K562 (cell line): Measurements from ENCODE around the gene SLC2A4. TPM values are rescaled to one million over a fixed set of nuclear protein-coding genes. Genes with fewer than 3 reads are reported as not detected.

ENCODE experiments used
- CBX2 ChIP-seq: fragments of 200-600 bp; sonication (generic); IDR thresholded peaks from one replicate; pipeline ENCODE4 v1.6.1; 2012; ENCODE audit warnings: mild to moderate bottlenecking, low read length, inconsistent platforms; ENCODE audit not compliant: insufficient read depth, poor library complexity, severe bottlenecking
- EZH2 ChIP-seq: IDR thresholded peaks from 2 replicates; pipeline ENCODE4 v1.6.1; 2012; ENCODE audit warnings: low read depth, mild to moderate bottlenecking, inconsistent platforms, low read length, borderline replicate concordance
- GTF3C2 ChIP-seq: IDR thresholded peaks from 3 replicates; pipeline ENCODE4 v1.6.1; 2011; ENCODE audit warnings: borderline replicate concordance, mild to moderate bottlenecking, moderate library complexity; ENCODE audit not compliant: insufficient read length; ENCODE audit errors: extremely low read depth
- KLF16 ChIP-seq: IDR thresholded peaks from 2 replicates; pipeline ENCODE4 v1.6.1; 2016; ENCODE audit warnings: antibody characterized with exemption
- SMARCA5 ChIP-seq: fragments of 450-650 bp; IDR thresholded peaks from 2 replicates; pipeline ENCODE4 v1.6.1; 2016
- TCF3 ChIP-seq: sonication (generic); formaldehyde crosslinking; IDR thresholded peaks from 2 replicates; pipeline ENCODE4 v1.4.0; 2020; ENCODE audit warnings: mild to moderate bottlenecking, missing genetic modification reagents
- THAP7 ChIP-seq: fragments of 250-450 bp; sonication (Bioruptor Pico); IDR thresholded peaks from 2 replicates; pipeline ENCODE4 v1.5.0; 2021
- ZNF184 ChIP-seq: sonication (generic); formaldehyde crosslinking; IDR thresholded peaks from 2 replicates; pipeline ENCODE4 v1.5.0; 2020; ENCODE audit warnings: missing genetic modification reagents
- polyA plus RNA-seq, 8 experiments: library from polyadenylated mRNA; depleted of rRNA in 4 of 8; stranded (reverse) in 5 of 8; unstranded in 3 of 8; fragments of >200 nt; fragmentation: Nextera tagmentation in 2 of 8; fragmentation: Illumina TruSeq in 1 of 8; extraction: Ambion mirVana in 2 of 8; extraction: Trizol in 1 of 8; gene quantifications; 2 replicates each; pipeline versions ENCODE4 v1.2.1 to v1.2.3, GENCODE V29; 2011 to 2014; ENCODE audit warnings: inconsistent platforms in 1 of 8, missing spikeins in 1 of 8
- total RNA-seq, 7 experiments: library from RNA; depleted of rRNA in 6 of 7; stranded (reverse); fragments of >200 nt in 6 of 7; fragmentation: Illumina TruSeq in 2 of 7; extraction: Trizol in 2 of 7; gene quantifications; 2 replicates each; pipeline versions ENCODE4 v1.2.1 to v1.2.3, GENCODE V29; 2011 to 2021; ENCODE audit warnings: low replicate concordance in 1 of 7
- TF ChIP-seq, protein P1 (sequence below): fragments of 450-650 bp; IDR thresholded peaks from 2 replicates; pipeline ENCODE4 v1.6.1; 2016; ENCODE audit warnings: low read depth

SLC2A4 gene
- total and polyA plus RNA-seq, 9 of the 15 experiments (the other 6 are each of a cell fraction or from before 2014, with no cell fraction given) = 0.74 to 3.5 (median 1.6) TPM

GRCh38 chr17:7241783-7242716 lies 39.5 kb upstream of the SLC2A4 start, which contains the start of gene GABARAP (continued):
- TF ChIP-seq, protein P1, sequence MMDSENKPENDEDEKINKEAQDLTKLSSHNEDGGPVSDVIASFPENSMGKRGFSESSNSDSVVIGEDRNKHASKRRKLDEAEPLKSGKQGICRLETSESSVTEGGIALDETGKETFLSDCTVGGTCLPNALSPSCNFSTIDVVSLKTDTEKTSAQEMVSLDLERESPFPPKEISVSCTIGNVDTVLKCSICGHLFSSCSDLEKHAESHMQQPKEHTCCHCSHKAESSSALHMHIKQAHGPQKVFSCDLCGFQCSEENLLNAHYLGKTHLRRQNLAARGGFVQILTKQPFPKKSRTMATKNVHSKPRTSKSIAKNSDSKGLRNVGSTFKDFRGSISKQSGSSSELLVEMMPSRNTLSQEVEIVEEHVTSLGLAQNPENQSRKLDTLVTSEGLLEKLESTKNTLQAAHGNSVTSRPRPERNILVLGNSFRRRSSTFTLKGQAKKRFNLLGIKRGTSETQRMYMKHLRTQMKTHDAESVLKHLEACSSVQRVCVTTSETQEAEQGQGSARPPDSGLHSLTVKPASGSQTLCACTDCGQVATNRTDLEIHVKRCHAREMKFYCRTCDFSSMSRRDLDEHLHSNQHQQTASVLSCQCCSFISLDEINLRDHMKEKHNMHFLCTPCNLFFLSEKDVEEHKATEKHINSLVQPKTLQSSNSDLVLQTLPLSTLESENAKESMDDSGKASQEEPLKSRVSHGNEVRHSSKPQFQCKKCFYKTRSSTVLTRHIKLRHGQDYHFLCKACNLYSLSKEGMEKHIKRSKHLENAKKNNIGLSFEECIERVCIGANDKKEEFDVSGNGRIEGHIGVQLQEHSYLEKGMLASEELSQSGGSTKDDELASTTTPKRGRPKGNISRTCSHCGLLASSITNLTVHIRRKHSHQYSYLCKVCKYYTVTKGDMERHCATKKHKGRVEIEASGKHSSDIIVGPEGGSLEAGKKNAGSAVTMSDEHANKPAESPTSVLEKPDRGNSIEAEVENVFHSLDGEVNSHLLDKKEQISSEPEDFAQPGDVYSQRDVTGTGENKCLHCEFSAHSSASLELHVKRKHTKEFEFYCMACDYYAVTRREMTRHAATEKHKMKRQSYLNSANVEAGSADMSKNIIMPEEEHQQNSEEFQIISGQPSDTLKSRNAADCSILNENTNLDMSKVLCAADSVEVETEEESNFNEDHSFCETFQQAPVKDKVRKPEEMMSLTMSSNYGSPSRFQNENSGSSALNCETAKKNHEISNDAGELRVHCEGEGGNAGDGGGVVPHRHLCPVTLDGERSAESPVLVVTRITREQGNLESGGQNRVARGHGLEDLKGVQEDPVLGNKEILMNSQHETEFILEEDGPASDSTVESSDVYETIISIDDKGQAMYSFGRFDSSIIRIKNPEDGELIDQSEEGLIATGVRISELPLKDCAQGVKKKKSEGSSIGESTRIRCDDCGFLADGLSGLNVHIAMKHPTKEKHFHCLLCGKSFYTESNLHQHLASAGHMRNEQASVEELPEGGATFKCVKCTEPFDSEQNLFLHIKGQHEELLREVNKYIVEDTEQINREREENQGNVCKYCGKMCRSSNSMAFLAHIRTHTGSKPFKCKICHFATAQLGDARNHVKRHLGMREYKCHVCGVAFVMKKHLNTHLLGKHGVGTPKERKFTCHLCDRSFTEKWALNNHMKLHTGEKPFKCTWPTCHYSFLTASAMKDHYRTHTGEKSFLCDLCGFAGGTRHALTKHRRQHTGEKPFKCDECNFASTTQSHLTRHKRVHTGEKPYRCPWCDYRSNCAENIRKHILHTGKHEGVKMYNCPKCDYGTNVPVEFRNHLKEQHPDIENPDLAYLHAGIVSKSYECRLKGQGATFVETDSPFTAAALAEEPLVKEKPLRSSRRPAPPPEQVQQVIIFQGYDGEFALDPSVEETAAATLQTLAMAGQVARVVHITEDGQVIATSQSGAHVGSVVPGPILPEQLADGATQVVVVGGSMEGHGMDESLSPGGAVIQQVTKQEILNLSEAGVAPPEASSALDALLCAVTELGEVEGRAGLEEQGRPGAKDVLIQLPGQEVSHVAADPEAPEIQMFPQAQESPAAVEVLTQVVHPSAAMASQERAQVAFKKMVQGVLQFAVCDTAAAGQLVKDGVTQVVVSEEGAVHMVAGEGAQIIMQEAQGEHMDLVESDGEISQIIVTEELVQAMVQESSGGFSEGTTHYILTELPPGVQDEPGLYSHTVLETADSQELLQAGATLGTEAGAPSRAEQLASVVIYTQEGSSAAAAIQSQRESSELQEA = no peak
- TF ChIP-seq EZH2 = no peak
- no peak for TF ChIP-seq CBX2
- no peak for TF ChIP-seq KLF16
- TF ChIP-seq GTF3C2 = no peak
- no peak for TF ChIP-seq THAP7
- TF ChIP-seq ZNF184 (CRISPR knock-in tag) = no peak
- no peak for TF ChIP-seq SMARCA5
- TF ChIP-seq TCF3 (CRISPR knock-in tag) = no peak
